RWPE2 (cell line): ENCODE data around the gene TMEM135.

Source experiments
- ATAC-seq: fragments of 200-7000 bp; cut with Tn5 transposase; 3 replicates; pipeline ENCODE4 v1.9.1; 2021; ENCODE audit warnings: low read depth
- DNase-seq: peaks from one replicate; pipeline ENCODE4 v3.0.0-alpha.2; 2020; ENCODE audit warnings: low spot score
- H3K27ac ChIP-seq: fragments of 450-650 bp; 2 replicates; pipeline ENCODE4 v1.5.1; 2017; ENCODE audit warnings: mild to moderate bottlenecking; ENCODE audit not compliant: poor library complexity, severe bottlenecking
- H3K27me3 ChIP-seq: fragments of 250-450 bp; sonication (Bioruptor Pico); 2 replicates; pipeline ENCODE4 v1.5.1; 2021; ENCODE audit warnings: mild to moderate bottlenecking, moderate library complexity; ENCODE audit not compliant: insufficient read depth, poor library complexity, severe bottlenecking
- H3K36me3 ChIP-seq: fragments of 250-450 bp; sonication (Bioruptor Pico); 2 replicates; pipeline ENCODE4 v1.5.1; 2020; ENCODE audit warnings: low read depth, mild to moderate bottlenecking, moderate library complexity
- H3K4me1 ChIP-seq: fragments of 250-450 bp; sonication (Bioruptor Pico); 2 replicates; pipeline ENCODE4 v1.5.1; 2021; ENCODE audit warnings: mild to moderate bottlenecking, moderate library complexity; ENCODE audit not compliant: insufficient read depth, poor library complexity, severe bottlenecking
- H3K4me3 ChIP-seq: fragments of 250-450 bp; sonication (Bioruptor Pico); 2 replicates; pipeline ENCODE4 v1.5.1; 2021; ENCODE audit warnings: mild to moderate bottlenecking, moderate library complexity; ENCODE audit not compliant: severe bottlenecking
- H3K9me3 ChIP-seq: fragments of 250-450 bp; sonication (Bioruptor Pico); 2 replicates; pipeline ENCODE4 v1.5.1; 2021; ENCODE audit warnings: mild to moderate bottlenecking, moderate library complexity; ENCODE audit not compliant: severe bottlenecking
- CTCF ChIP-seq: fragments of 450-650 bp; IDR thresholded peaks from one replicate; pipeline ENCODE4 v1.5.1; 2017; ENCODE audit warnings: mild to moderate bottlenecking, moderate library complexity; ENCODE audit not compliant: poor library complexity, severe bottlenecking

Gene TMEM135

GRCh38 chr11:87361891-87362290, 324.2 kb downstream of the TMEM135 start:
- no peaks in the 10 kb centered on the region for H3K4me1 ChIP-seq
- no peaks in the 10 kb centered on the region for H3K9me3 ChIP-seq
- DNase-seq: no peak
- ATAC-seq: no peak
- no peak overlapping the region for H3K4me3 ChIP-seq
- H3K36me3 ChIP-seq: no peaks in the 10 kb centered on the region
- H3K27ac ChIP-seq: no peak overlapping the region
- no peak for TF ChIP-seq CTCF
- H3K27me3 ChIP-seq: no peaks in the 10 kb centered on the region

- DNase-seq (no peak), ATAC-seq (no peak)
- H3K27ac ChIP-seq: no peak overlapping the region
- H3K27me3 ChIP-seq: no peaks in the 10 kb centered on the region
- no peak overlapping the region for H3K4me3 ChIP-seq
- no peaks in the 10 kb centered on the region for H3K4me1 ChIP-seq
- no peak for TF ChIP-seq CTCF
- no peaks in the 10 kb centered on the region for H3K9me3 ChIP-seq
- no peaks in the 10 kb centered on the region for H3K36me3 ChIP-seq
Observed at GRCh38 chr11:87366346-87366745, 328.6 kb downstream of the TMEM135 start.

GRCh38 chr11:87366763-87367405, 329.1 kb downstream of the TMEM135 start:
- Histone ChIP-seq H3K9me3 (no peaks in the 10 kb centered on the region), H3K36me3 (no peaks in the 10 kb centered on the region), H3K27me3 (no peaks in the 10 kb centered on the region), H3K4me1 (no peaks in the 10 kb centered on the region), H3K4me3 (no peak overlapping the region), H3K27ac (no peak overlapping the region)
- no peak for TF ChIP-seq CTCF
- DNase-seq (no peak), ATAC-seq (no peak)

GRCh38 chr11:87368151-87368550, 330.4 kb downstream of the TMEM135 start:
- H3K27ac ChIP-seq: peak overlapping the region; percentile 26
- ATAC-seq: no peak

More at GRCh38 chr11:87368151-87368550, 330.4 kb downstream of the TMEM135 start:
- no peaks in the 10 kb centered on the region for H3K27me3 ChIP-seq
- H3K9me3 ChIP-seq: no peaks in the 10 kb centered on the region
- TF ChIP-seq CTCF: no peak
- no peaks in the 10 kb centered on the region for H3K4me1 ChIP-seq
- no peak overlapping the region for H3K4me3 ChIP-seq
- H3K36me3 ChIP-seq: no peaks in the 10 kb centered on the region
- DNase-seq: no peak
